SK-N-SH (cell line): ENCODE measurements around the gene KLF13. TPM values are rescaled to one million over a fixed set of nuclear protein-coding genes. Genes with fewer than 3 reads are reported as not detected.

Source experiments
- CTCF ChIA-PET: fragments of 300-600, 350-600 bp; formaldehyde crosslinking; extraction: SDS; loops from one replicate; lab custom pipeline; 2021; lab: Yijun Ruan, JAX
- POLR2A ChIA-PET: fragments of 350-600 bp; sonication (Branson Sonifier 250); formaldehyde crosslinking; extraction: SDS; loops from one replicate; lab custom pipeline; 2020; ENCODE audit warnings: antibody characterized with exemption, inconsistent platforms; lab: Yijun Ruan, JAX
- DNase-seq: peaks from one replicate; pipeline ENCODE4 v3.0.0; 2012
- H2AFZ ChIP-seq: fragments of 200-600 bp; sonication (generic); 2 replicates; pipeline ENCODE4 v1.8.1; 2016; ENCODE audit warnings: antibody characterized with exemption, mild to moderate bottlenecking, low read depth
- H3F3A ChIP-seq: fragments of 200-600 bp; sonication (generic); replicated peaks from 2 replicates; pipeline ENCODE3; 2016; ENCODE audit warnings: antibody characterized with exemption, mild to moderate bottlenecking; ENCODE audit not compliant: insufficient read depth
- H3K27ac ChIP-seq, 2 experiments: fragments of 200-500 bp in 1 of 2; fragments of 200-600 bp in 1 of 2; sonication (Bioruptor generic) in 1 of 2; sonication (generic), shearing (Covaris generic) in 1 of 2; 2 replicates each; pipeline versions ENCODE4 v1.5.1 to v1.6.1; 2014 to 2016; ENCODE audit warnings: low read depth in 2 of 2, inconsistent platforms in 1 of 2, low read length in 1 of 2, mild to moderate bottlenecking in 1 of 2, mixed read lengths in 1 of 2
- H3K27me3 ChIP-seq: fragments of 200-600 bp; sonication (generic), shearing (Covaris generic); 2 replicates; pipeline ENCODE4 v1.6.1; 2016; ENCODE audit warnings: mixed run types; ENCODE audit not compliant: insufficient read depth
- H3K36me3 ChIP-seq, 2 experiments: fragments of 200-500 bp in 1 of 2; fragments of 200-600 bp in 1 of 2; sonication (Bioruptor generic) in 1 of 2; sonication (generic) in 1 of 2; replicated peaks in 1 of 2; 2 replicates each; pipeline versions ENCODE3 to v1.5.1; 2014 to 2016; ENCODE audit warnings: low read length in 1 of 2, mild to moderate bottlenecking in 1 of 2; ENCODE audit not compliant: insufficient read depth in 2 of 2, control insufficient read depth in 1 of 2
- H3K4me1 ChIP-seq, 2 experiments: fragments of 200-500 bp in 1 of 2; fragments of 200-600 bp in 1 of 2; sonication (Bioruptor generic) in 1 of 2; sonication (generic), shearing (Covaris generic) in 1 of 2; 2 replicates each; pipeline versions ENCODE4 v1.5.1 to v1.6.1; 2014 to 2016; ENCODE audit warnings: low read depth in 1 of 2, low read length in 1 of 2, mixed run types in 1 of 2; ENCODE audit not compliant: insufficient read depth in 2 of 2, control insufficient read depth in 1 of 2
- H3K4me2 ChIP-seq: fragments of 200-600 bp; sonication (generic), shearing (Covaris generic); 2 replicates; pipeline ENCODE4 v1.6.1; 2017; ENCODE audit warnings: mixed run types
- H3K4me3 ChIP-seq, 2 experiments: fragments of 200-500 bp in 1 of 2; fragments of 200-600 bp in 1 of 2; sonication (Bioruptor generic) in 1 of 2; sonication (generic), shearing (Covaris generic) in 1 of 2; 2 replicates each; pipeline versions ENCODE4 v1.5.1 to v1.8.1; 2014 to 2016; ENCODE audit warnings: low read depth in 2 of 2, inconsistent platforms in 1 of 2, low read length in 1 of 2, mild to moderate bottlenecking in 1 of 2, mixed read lengths in 1 of 2, moderate library complexity in 1 of 2
- H3K79me2 ChIP-seq: fragments of 200-600 bp; sonication (generic); 2 replicates; pipeline ENCODE4 v1.8.1; 2017; ENCODE audit warnings: mild to moderate bottlenecking; ENCODE audit not compliant: insufficient read depth
- H3K9ac ChIP-seq: fragments of 200-600 bp; sonication (generic); 2 replicates; pipeline ENCODE4 v1.6.1; 2017; ENCODE audit warnings: mixed run types
- H3K9me2 ChIP-seq: fragments of 200-600 bp; sonication (generic); 2 replicates; pipeline ENCODE4 v1.6.1; 2017; ENCODE audit warnings: mixed run types
- H3K9me3 ChIP-seq: fragments of 200-600 bp; sonication (generic); 2 replicates; pipeline ENCODE4 v1.6.1; 2017; ENCODE audit warnings: mixed run types, mild to moderate bottlenecking, moderate library complexity
- H4K20me1 ChIP-seq: fragments of 200-600 bp; sonication (generic); 2 replicates; pipeline ENCODE4 v1.6.1; 2017; ENCODE audit warnings: mild to moderate bottlenecking, mixed run types; ENCODE audit not compliant: insufficient read depth
- CHD2 ChIP-seq: fragments of 150-350 bp; IDR thresholded peaks from 2 replicates; pipeline ENCODE4 v1.6.1; 2018; ENCODE audit warnings: low read length; ENCODE audit not compliant: partially characterized antibody
- EP300 ChIP-seq, 2 experiments: IDR thresholded peaks; 2 replicates each; pipeline versions ENCODE4 v1.4.0 to v1.6.1; 2012; ENCODE audit warnings: borderline replicate concordance in 1 of 2, low read depth in 1 of 2, low read length in 1 of 2
- EZH2phosphoT487 ChIP-seq: fragments of 200-600 bp; sonication (generic); IDR thresholded peaks from 2 replicates; pipeline ENCODE4 v1.6.1; 2017; ENCODE audit warnings: low read depth, mixed run types, mild to moderate bottlenecking, antibody characterized with exemption, moderate library complexity, borderline replicate concordance
- FOSL2 ChIP-seq: IDR thresholded peaks from 2 replicates; pipeline ENCODE4 v1.4.0; 2012; ENCODE audit warnings: low read depth, mild to moderate bottlenecking, moderate library complexity, borderline replicate concordance
- FOXJ3 ChIP-seq: sonication (generic); formaldehyde crosslinking; IDR thresholded peaks from 2 replicates; pipeline ENCODE4 v1.5.1; 2020; ENCODE audit warnings: mild to moderate bottlenecking, missing genetic modification reagents
- GABPA ChIP-seq: IDR thresholded peaks from 2 replicates; pipeline ENCODE4 v1.4.0; 2012; ENCODE audit warnings: low read depth, mild to moderate bottlenecking
- GATA2 ChIP-seq: sonication (generic); formaldehyde crosslinking; IDR thresholded peaks from 2 replicates; pipeline ENCODE4 v1.5.0; 2020; ENCODE audit warnings: mild to moderate bottlenecking, missing genetic modification reagents
- JUND ChIP-seq: IDR thresholded peaks from 2 replicates; pipeline ENCODE4 v1.4.0; 2012
- MAX ChIP-seq: IDR thresholded peaks from 2 replicates; pipeline ENCODE4 v1.4.0; 2012; ENCODE audit warnings: low read depth
- MEF2A ChIP-seq: IDR thresholded peaks from 2 replicates; pipeline ENCODE4 v1.4.0; 2012; ENCODE audit warnings: low read depth, borderline replicate concordance
- MXI1 ChIP-seq: IDR thresholded peaks from 2 replicates; pipeline ENCODE4 v1.6.1; 2012; ENCODE audit warnings: mild to moderate bottlenecking, low read depth, low read length, improper control_type of control experiment
- POLR2AphosphoS5 ChIP-seq: IDR thresholded peaks from 2 replicates; pipeline ENCODE4 v1.6.1; 2012; ENCODE audit warnings: low read depth, low read length
- RXRA ChIP-seq: IDR thresholded peaks from 2 replicates; pipeline ENCODE4 v1.4.0; 2012; ENCODE audit warnings: low read depth, mild to moderate bottlenecking, borderline replicate concordance
- SMC3 ChIP-seq: IDR thresholded peaks from 2 replicates; pipeline ENCODE4 v1.6.1; 2012; ENCODE audit warnings: low read depth, low read length, improper control_type of control experiment
- TCF12 ChIP-seq: IDR thresholded peaks from 2 replicates; pipeline ENCODE4 v1.4.0; 2012
- TEAD4 ChIP-seq: IDR thresholded peaks from 2 replicates; pipeline ENCODE4 v1.4.0; 2012; ENCODE audit warnings: mild to moderate bottlenecking, borderline replicate concordance; ENCODE audit not compliant: insufficient read depth
- USF1 ChIP-seq: IDR thresholded peaks from 2 replicates; pipeline ENCODE4 v1.4.0; 2012; ENCODE audit warnings: low read depth, borderline replicate concordance
- YY1 ChIP-seq: IDR thresholded peaks from 2 replicates; pipeline ENCODE4 v1.4.0; 2012; ENCODE audit warnings: low read depth, mild to moderate bottlenecking
- WGBS: methylation state at CpG from one replicate; pipeline ENCODE4 v1.1.6; 2017; ENCODE audit warnings: low lambda C conversion rate; 5-methylcytosine and 5-hydroxymethylcytosine counted together
- polyA plus RNA-seq, 3 experiments: library from polyadenylated mRNA; depleted of rRNA; stranded (reverse); fragments of >200 nt; gene quantifications; 2 replicates each; pipeline ENCODE4 v1.2.3, GENCODE V29; 2012
- TF ChIP-seq, protein P1 (sequence below): fragments of 200-600 bp; sonication (generic); IDR thresholded peaks from 2 replicates; pipeline ENCODE4 v1.6.1; 2017; ENCODE audit warnings: antibody characterized with exemption, mild to moderate bottlenecking, moderate library complexity
- TF ChIP-seq, protein P2 (sequence below): fragments of 150-350 bp; IDR thresholded peaks from 2 replicates; pipeline ENCODE4 v1.6.1; 2016; ENCODE audit warnings: mild to moderate bottlenecking, low read depth, low read length

KLF13 gene
- polyA plus RNA-seq, 1 of the 3 experiments (the other 2 are of a cell fraction), result 7.1 TPM

DNA sequence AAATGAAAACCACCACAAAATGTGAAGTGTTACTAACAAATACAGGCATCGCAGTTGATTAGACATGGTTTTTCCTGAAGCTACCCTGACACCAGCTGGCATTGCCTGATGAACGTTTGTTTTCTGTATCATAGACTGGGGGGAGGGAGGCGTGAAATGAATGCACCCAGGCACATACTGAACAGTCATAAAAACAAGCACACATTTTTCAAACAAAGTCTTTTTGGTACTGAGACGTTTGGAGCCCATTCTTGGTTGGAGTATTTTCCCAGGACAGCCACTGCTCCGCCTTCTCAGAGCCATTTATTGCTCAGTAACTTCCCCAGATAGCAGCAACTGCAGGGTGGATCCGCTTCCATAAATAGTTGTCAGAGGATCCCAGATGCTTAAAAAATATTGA lies 52.4 kb downstream of the KLF13 start (continued):
- TF ChIP-seq TCF12 (no peak), CHD2 (no peak)

- Histone ChIP-seq H4K20me1 (no peaks in the 10 kb centered on the region), H3K27ac (no peak overlapping the region), H3K79me2 (no peaks in the 10 kb centered on the region), H3K9me3 (no peaks in the 10 kb centered on the region), H3K4me1 (peaks cover 0 to 25% of the 10 kb centered on the region in 2 experiments; a peak in 1 of 4 replicates), H3K4me2 (no peak overlapping the region), H3K9ac (no peak overlapping the region), H2AFZ (no peak overlapping the region), H3K4me3 (no peak overlapping the region), H3K27me3 (no peaks in the 10 kb centered on the region), H3K36me3 (no peaks in the 10 kb centered on the region), H3F3A (no peaks in the 10 kb centered on the region)
- CTCF ChIA-PET, result interaction anchor here (0.7 to 2.0 kb wide), 2 partner anchors 17 to 164 kb away, joined by 3 to 5 read pairs; no protein-coding TSS in a partner anchor
- no peak for DNase-seq
- 94% methylated on average over 8 of the region's 8 CpGs for WGBS
- POLR2A ChIA-PET, result no interaction called here
- TF ChIP-seq SMC3, result no peak
- no peak for TF ChIP-seq MXI1
- TF ChIP-seq MAX, result no peak
- TF ChIP-seq GABPA, result no peak
- TF ChIP-seq YY1, result no peak
- no peak for TF ChIP-seq FOSL2
- no peak for TF ChIP-seq POLR2AphosphoS5
- TF ChIP-seq, protein P1, sequence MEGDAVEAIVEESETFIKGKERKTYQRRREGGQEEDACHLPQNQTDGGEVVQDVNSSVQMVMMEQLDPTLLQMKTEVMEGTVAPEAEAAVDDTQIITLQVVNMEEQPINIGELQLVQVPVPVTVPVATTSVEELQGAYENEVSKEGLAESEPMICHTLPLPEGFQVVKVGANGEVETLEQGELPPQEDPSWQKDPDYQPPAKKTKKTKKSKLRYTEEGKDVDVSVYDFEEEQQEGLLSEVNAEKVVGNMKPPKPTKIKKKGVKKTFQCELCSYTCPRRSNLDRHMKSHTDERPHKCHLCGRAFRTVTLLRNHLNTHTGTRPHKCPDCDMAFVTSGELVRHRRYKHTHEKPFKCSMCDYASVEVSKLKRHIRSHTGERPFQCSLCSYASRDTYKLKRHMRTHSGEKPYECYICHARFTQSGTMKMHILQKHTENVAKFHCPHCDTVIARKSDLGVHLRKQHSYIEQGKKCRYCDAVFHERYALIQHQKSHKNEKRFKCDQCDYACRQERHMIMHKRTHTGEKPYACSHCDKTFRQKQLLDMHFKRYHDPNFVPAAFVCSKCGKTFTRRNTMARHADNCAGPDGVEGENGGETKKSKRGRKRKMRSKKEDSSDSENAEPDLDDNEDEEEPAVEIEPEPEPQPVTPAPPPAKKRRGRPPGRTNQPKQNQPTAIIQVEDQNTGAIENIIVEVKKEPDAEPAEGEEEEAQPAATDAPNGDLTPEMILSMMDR, result no peak
- TF ChIP-seq MEF2A, result no peak
- no peak for TF ChIP-seq USF1
- TF ChIP-seq, protein P2, sequence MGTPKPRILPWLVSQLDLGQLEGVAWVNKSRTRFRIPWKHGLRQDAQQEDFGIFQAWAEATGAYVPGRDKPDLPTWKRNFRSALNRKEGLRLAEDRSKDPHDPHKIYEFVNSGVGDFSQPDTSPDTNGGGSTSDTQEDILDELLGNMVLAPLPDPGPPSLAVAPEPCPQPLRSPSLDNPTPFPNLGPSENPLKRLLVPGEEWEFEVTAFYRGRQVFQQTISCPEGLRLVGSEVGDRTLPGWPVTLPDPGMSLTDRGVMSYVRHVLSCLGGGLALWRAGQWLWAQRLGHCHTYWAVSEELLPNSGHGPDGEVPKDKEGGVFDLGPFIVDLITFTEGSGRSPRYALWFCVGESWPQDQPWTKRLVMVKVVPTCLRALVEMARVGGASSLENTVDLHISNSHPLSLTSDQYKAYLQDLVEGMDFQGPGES, result no peak
- no peak for TF ChIP-seq EZH2phosphoT487
- no peak for TF ChIP-seq GATA2
- TF ChIP-seq EP300 (IDR thresholded peaks at IDR 0.05; ENCODE audit: borderline replicate concordance in 1 of 2, low read depth in 1 of 2, low read length in 1 of 2), result no peak
- TF ChIP-seq JUND, result no peak
- no peak for TF ChIP-seq RXRA
- TF ChIP-seq TEAD4, result no peak
- TF ChIP-seq FOXJ3 (CRISPR knock-in tag), result no peak
- TF ChIP-seq, all 33 proteins: peak for 0
- H3K9me2 ChIP-seq, result no peaks in the 10 kb centered on the region
Measured at GRCh38 chr15:31379577-31379976, 52.9 kb downstream of the KLF13 start.
